Neural cell (in vitro differentiated cells): ENCODE measurements around the gene ALDH8A1. TPM values are rescaled to one million over a fixed set of nuclear protein-coding genes. Genes with fewer than 3 reads are reported as not detected.
"Not testable (repeated sequence)": the region's sequence is repeated elsewhere in the genome, so short reads cannot be mapped to it uniquely, and the experiment has no call there.

Experiments
- H2AFZ ChIP-seq: fragments of 200-600, 300-800 bp; sonication (generic), shearing (Covaris generic); 2 replicates; pipeline ENCODE4 v1.6.0; 2014; ENCODE audit warnings: low read depth, mild to moderate bottlenecking, antibody characterized with exemption, low read length, moderate library complexity
- H3F3A ChIP-seq: fragments of 200-600 bp; shearing (Covaris generic); 2 replicates; pipeline ENCODE4 v1.6.1; 2016; ENCODE audit warnings: mild to moderate bottlenecking, moderate library complexity, mixed read lengths, antibody characterized with exemption, low read length; ENCODE audit not compliant: insufficient read depth, poor library complexity, severe bottlenecking
- H3K27ac ChIP-seq: fragments of 200-600, 300-800 bp; sonication (generic), shearing (Covaris generic); 2 replicates; pipeline ENCODE4 v1.5.1; 2014; ENCODE audit warnings: mild to moderate bottlenecking, low read length, moderate library complexity
- H3K27me3 ChIP-seq: fragments of 300-800, 200-600 bp; sonication (generic), shearing (Covaris generic); 2 replicates; pipeline ENCODE4 v1.6.0; 2014; ENCODE audit warnings: mild to moderate bottlenecking, low read depth, low read length, moderate library complexity; ENCODE audit not compliant: insufficient read depth
- H3K36me3 ChIP-seq: fragments of 300-800, 200-600 bp; sonication (generic), shearing (Covaris generic); 2 replicates; pipeline ENCODE4 v1.5.1; 2014; ENCODE audit warnings: mild to moderate bottlenecking, antibody characterized with exemption, low read length, moderate library complexity; ENCODE audit not compliant: insufficient read depth
- H3K4me2 ChIP-seq: fragments of 300-800, 200-600 bp; sonication (generic), shearing (Covaris generic); 2 replicates; pipeline ENCODE4 v1.6.0; 2014; ENCODE audit warnings: mild to moderate bottlenecking, low read length
- H3K4me3 ChIP-seq: fragments of 300-800, 200-600 bp; sonication (generic), shearing (Covaris generic); 2 replicates; pipeline ENCODE4 v1.5.1; 2014; ENCODE audit warnings: mild to moderate bottlenecking, low read length, moderate library complexity
- H3K79me2 ChIP-seq: fragments of 200-600 bp; shearing (Covaris generic); replicated peaks from 2 replicates; pipeline ENCODE4 v1.6.0; 2014; ENCODE audit warnings: mild to moderate bottlenecking, low read length, moderate library complexity; ENCODE audit not compliant: insufficient read depth
- H3K9ac ChIP-seq: fragments of 300-800, 200-600 bp; sonication (generic), shearing (Covaris generic); 2 replicates; pipeline ENCODE4 v1.6.1; 2016; ENCODE audit warnings: mild to moderate bottlenecking, low read length, mixed read lengths
- H3K9me2 ChIP-seq: fragments of 200-600 bp; shearing (Covaris generic); 2 replicates; pipeline ENCODE4 v1.6.1; 2016; ENCODE audit warnings: mild to moderate bottlenecking, low read length, mixed read lengths; ENCODE audit not compliant: insufficient read depth
- H3K9me3 ChIP-seq: fragments of 200-600, 300-800 bp; sonication (generic), shearing (Covaris generic); 2 replicates; pipeline ENCODE4 v1.6.1; 2016; ENCODE audit warnings: mild to moderate bottlenecking, mixed run types, low read length, moderate library complexity, mixed read lengths
- H4K20me1 ChIP-seq: fragments of 200-600 bp; shearing (Covaris generic); 2 replicates; pipeline ENCODE4 v1.6.1; 2016; ENCODE audit warnings: mild to moderate bottlenecking, mixed run types; ENCODE audit not compliant: insufficient read depth
- CTCF ChIP-seq: fragments of 450-650 bp; IDR thresholded peaks from 2 replicates; pipeline ENCODE4 v1.5.1; 2014; ENCODE audit warnings: antibody characterized with exemption, mild to moderate bottlenecking, moderate library complexity; ENCODE audit not compliant: poor library complexity, severe bottlenecking
- EP300 ChIP-seq: fragments of 450-650 bp; conservative IDR thresholded peaks from 2 replicates; pipeline ENCODE4 v1.6.1; 2014; ENCODE audit warnings: antibody characterized with exemption, mild to moderate bottlenecking, moderate library complexity; ENCODE audit not compliant: poor library complexity, severe bottlenecking
- MXI1 ChIP-seq: fragments of 450-650 bp; conservative IDR thresholded peaks from 2 replicates; pipeline ENCODE4 v1.6.1; 2014; ENCODE audit warnings: antibody characterized with exemption, mild to moderate bottlenecking; ENCODE audit not compliant: poor library complexity, severe bottlenecking
- POLR2AphosphoS5 ChIP-seq: IDR thresholded peaks from 2 replicates; pipeline ENCODE4 v1.6.1; 2012
- RAD21 ChIP-seq: fragments of 450-650 bp; conservative IDR thresholded peaks from 2 replicates; pipeline ENCODE4 v1.6.1; 2014; ENCODE audit warnings: antibody characterized with exemption, mild to moderate bottlenecking, moderate library complexity
- SMC3 ChIP-seq: fragments of 450-650 bp; conservative IDR thresholded peaks from 2 replicates; pipeline ENCODE4 v1.6.1; 2014; ENCODE audit warnings: antibody characterized with exemption, mild to moderate bottlenecking, moderate library complexity; ENCODE audit not compliant: poor library complexity
- TAF1 ChIP-seq: IDR thresholded peaks from 2 replicates; pipeline ENCODE4 v1.6.1; 2012; ENCODE audit warnings: low read depth
- polyA plus RNA-seq: library from polyadenylated mRNA; depleted of rRNA; stranded (reverse); fragments of >200 nt; gene quantifications from 2 replicates; pipeline ENCODE4 v1.2.3, GENCODE V29; 2014
- TF ChIP-seq, protein P1 (sequence below): IDR thresholded peaks from 2 replicates; pipeline ENCODE4 v1.6.1; 2012; ENCODE audit warnings: borderline replicate concordance

Gene ALDH8A1
- polyA plus RNA-seq, 1 donor from 2014 or later = 6.9 TPM

DNA sequence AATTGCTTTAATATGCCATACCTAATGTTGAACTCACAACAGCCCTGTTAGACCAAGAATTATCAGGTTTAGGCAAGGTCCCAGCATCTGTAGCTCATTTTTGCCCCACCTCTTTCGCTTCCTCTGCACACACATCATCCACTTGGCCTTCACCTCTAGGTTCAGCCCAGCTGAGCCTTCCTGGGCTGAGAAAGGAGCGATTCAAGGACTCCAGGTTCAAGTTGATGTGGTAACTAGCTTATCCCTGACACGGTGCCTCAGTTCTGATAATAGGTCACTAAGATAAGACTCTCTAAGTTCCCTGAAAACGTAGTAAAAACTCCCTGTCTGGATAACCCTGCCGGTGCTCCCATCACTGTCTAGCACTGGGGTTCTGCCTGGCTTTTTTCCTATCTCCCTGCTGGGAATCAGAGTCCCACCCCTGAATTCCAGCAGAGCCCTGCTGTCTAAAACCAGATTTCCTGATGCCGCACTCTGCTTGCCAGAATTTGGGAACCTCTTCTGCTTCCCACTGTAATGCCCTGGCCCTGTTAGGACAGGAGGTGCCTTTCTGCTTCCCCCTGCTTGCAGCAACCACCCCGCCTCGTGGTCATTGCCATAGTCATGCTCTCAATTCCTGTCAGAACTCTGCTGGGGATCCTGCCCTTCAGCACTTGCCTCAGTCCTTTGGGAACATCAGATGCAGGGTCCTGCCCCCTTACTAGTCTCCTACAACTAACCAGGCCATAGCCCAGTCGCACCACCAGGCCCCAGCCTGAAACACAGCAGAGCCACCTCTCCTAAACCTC lies 47.6 kb downstream of the ALDH8A1 start:
- Histone ChIP-seq H3K36me3 (no peaks in the 10 kb centered on the region), H4K20me1 (no peaks in the 10 kb centered on the region), H3K4me3 (no peak overlapping the region), H3K9me2 (no peaks in the 10 kb centered on the region), H3K4me2 (no peak overlapping the region), H3K79me2 (no peaks in the 10 kb centered on the region), H3K9ac (no peak overlapping the region), H3K27ac (no peak overlapping the region), H3F3A (no peaks in the 10 kb centered on the region), H2AFZ (no peak overlapping the region), H3K9me3 (no peaks in the 10 kb centered on the region), H3K27me3 (no peaks in the 10 kb centered on the region)
- no peak for TF ChIP-seq EP300
- no peak for TF ChIP-seq CTCF
- no peak for TF ChIP-seq MXI1
- TF ChIP-seq SMC3 = no peak

- Histone ChIP-seq H3K9ac (no peak overlapping the region), H3K9me3 (no peaks in the 10 kb centered on the region), H3F3A (no peaks in the 10 kb centered on the region), H3K27me3 (no peaks in the 10 kb centered on the region), H3K4me2 (no peak overlapping the region), H3K4me3 (no peak overlapping the region), H3K36me3 (no peaks in the 10 kb centered on the region), H3K9me2 (no peaks in the 10 kb centered on the region), H3K27ac (no peak overlapping the region), H3K79me2 (no peaks in the 10 kb centered on the region), H2AFZ (no peak overlapping the region), H4K20me1 (no peaks in the 10 kb centered on the region)
- no peak for TF ChIP-seq TAF1
- TF ChIP-seq MXI1 = no peak
- no peak for TF ChIP-seq CTCF
- TF ChIP-seq, protein P1, sequence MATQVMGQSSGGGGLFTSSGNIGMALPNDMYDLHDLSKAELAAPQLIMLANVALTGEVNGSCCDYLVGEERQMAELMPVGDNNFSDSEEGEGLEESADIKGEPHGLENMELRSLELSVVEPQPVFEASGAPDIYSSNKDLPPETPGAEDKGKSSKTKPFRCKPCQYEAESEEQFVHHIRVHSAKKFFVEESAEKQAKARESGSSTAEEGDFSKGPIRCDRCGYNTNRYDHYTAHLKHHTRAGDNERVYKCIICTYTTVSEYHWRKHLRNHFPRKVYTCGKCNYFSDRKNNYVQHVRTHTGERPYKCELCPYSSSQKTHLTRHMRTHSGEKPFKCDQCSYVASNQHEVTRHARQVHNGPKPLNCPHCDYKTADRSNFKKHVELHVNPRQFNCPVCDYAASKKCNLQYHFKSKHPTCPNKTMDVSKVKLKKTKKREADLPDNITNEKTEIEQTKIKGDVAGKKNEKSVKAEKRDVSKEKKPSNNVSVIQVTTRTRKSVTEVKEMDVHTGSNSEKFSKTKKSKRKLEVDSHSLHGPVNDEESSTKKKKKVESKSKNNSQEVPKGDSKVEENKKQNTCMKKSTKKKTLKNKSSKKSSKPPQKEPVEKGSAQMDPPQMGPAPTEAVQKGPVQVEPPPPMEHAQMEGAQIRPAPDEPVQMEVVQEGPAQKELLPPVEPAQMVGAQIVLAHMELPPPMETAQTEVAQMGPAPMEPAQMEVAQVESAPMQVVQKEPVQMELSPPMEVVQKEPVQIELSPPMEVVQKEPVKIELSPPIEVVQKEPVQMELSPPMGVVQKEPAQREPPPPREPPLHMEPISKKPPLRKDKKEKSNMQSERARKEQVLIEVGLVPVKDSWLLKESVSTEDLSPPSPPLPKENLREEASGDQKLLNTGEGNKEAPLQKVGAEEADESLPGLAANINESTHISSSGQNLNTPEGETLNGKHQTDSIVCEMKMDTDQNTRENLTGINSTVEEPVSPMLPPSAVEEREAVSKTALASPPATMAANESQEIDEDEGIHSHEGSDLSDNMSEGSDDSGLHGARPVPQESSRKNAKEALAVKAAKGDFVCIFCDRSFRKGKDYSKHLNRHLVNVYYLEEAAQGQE = no peak
- no peak for TF ChIP-seq POLR2AphosphoS5
- TF ChIP-seq SMC3 = no peak
- TF ChIP-seq RAD21 = no peak
Observed at GRCh38 chr6:134898575-134898974, 51.3 kb downstream of the ALDH8A1 start.

GRCh38 chr6:134898166-134898565 lies 51.7 kb downstream of the ALDH8A1 start:
- H3K4me2 ChIP-seq, H4K20me1 ChIP-seq, H2AFZ ChIP-seq, H3K9me3 ChIP-seq, H3K79me2 ChIP-seq, H3K9ac ChIP-seq, H3K9me2 ChIP-seq, H3K27ac ChIP-seq, H3F3A ChIP-seq, H3K36me3 ChIP-seq, H3K27me3 ChIP-seq, H3K4me3 ChIP-seq: not testable (repeated sequence)
